K562 (cell line): ENCODE results near the gene PRSS21. TPM values are rescaled to one million over a fixed set of nuclear protein-coding genes. Genes with fewer than 3 reads are reported as not detected.

Source experiments
- CCAR2 ChIP-seq: fragments of 200-400 bp; formaldehyde crosslinking; IDR thresholded peaks from 2 replicates; pipeline ENCODE4 v1.6.1; 2017; ENCODE audit warnings: mild to moderate bottlenecking, low read depth, low read length
- EGR1 ChIP-seq: fragments of 450-650 bp; conservative IDR thresholded peaks from 2 replicates; pipeline ENCODE4 v1.6.1; 2017; ENCODE audit warnings: mild to moderate bottlenecking
- ESRRA ChIP-seq: fragments of 450-650 bp; IDR thresholded peaks from 2 replicates; pipeline ENCODE4 v1.6.1; 2014; ENCODE audit warnings: low read depth, mild to moderate bottlenecking, moderate library complexity, borderline replicate concordance
- FOXA3 ChIP-seq, 2 experiments: fragments of 450-650 bp in 1 of 2; sonication (generic) in 1 of 2; formaldehyde crosslinking; IDR thresholded peaks in 1 of 2; conservative IDR thresholded peaks in 1 of 2; 2 replicates each; pipeline versions ENCODE4 v1.4.0 to v1.8.0; 2020 to 2022; ENCODE audit warnings: mild to moderate bottlenecking in 2 of 2, missing genetic modification reagents in 1 of 2
- FUS ChIP-seq: fragments of 200-400 bp; formaldehyde crosslinking; optimal IDR thresholded peaks from 2 replicates; pipeline ENCODE3; 2017; ENCODE audit warnings: low read depth, low read length
- HEY1 ChIP-seq: fragments of 250-450 bp; sonication (Bioruptor Pico); IDR thresholded peaks from 2 replicates; pipeline ENCODE4 v1.5.0; 2020; ENCODE audit warnings: mild to moderate bottlenecking, moderate library complexity, borderline replicate concordance
- HNRNPL ChIP-seq: fragments of 200-400 bp; formaldehyde crosslinking; IDR thresholded peaks from 2 replicates; pipeline ENCODE4 v1.6.1; 2017; ENCODE audit warnings: low read depth, mild to moderate bottlenecking, low read length
- HOXB6 ChIP-seq: fragments of 250-450 bp; sonication (Bioruptor Pico); IDR thresholded peaks from 2 replicates; pipeline ENCODE4 v1.5.1; 2022; ENCODE audit warnings: mild to moderate bottlenecking, borderline replicate concordance
- MEF2A ChIP-seq: IDR thresholded peaks from 2 replicates; pipeline ENCODE4 v1.6.1; 2011; ENCODE audit warnings: low read depth, mild to moderate bottlenecking, low read length, moderate library complexity; ENCODE audit not compliant: control insufficient read depth
- MEIS2 ChIP-seq: fragments of 450-650 bp; IDR thresholded peaks from 2 replicates; pipeline ENCODE4 v1.6.1; 2014; ENCODE audit warnings: mild to moderate bottlenecking; ENCODE audit not compliant: partially characterized antibody
- MTA3 ChIP-seq: fragments of 450-650 bp; formaldehyde crosslinking; IDR thresholded peaks from 2 replicates; pipeline ENCODE4 v1.6.1; 2017; ENCODE audit warnings: mild to moderate bottlenecking, borderline replicate concordance
- MXI1 ChIP-seq: IDR thresholded peaks from 2 replicates; pipeline ENCODE4 v1.6.1; 2011; ENCODE audit warnings: low read depth, mild to moderate bottlenecking, improper control_type of control experiment, low read length
- PHTF2 ChIP-seq: fragments of 250-450 bp; sonication (Bioruptor Pico); IDR thresholded peaks from 2 replicates; pipeline ENCODE4 v1.5.0; 2021; ENCODE audit warnings: mild to moderate bottlenecking
- SMARCE1 ChIP-seq: fragments of 450-650 bp; IDR thresholded peaks from 2 replicates; pipeline ENCODE4 v1.7.1; 2016; ENCODE audit warnings: mild to moderate bottlenecking
- SRSF7 ChIP-seq: fragments of 200-400 bp; formaldehyde crosslinking; optimal IDR thresholded peaks from 2 replicates; pipeline ENCODE3; 2017; ENCODE audit warnings: mild to moderate bottlenecking, low read depth, low read length
- TBL1XR1 ChIP-seq, 2 experiments: IDR thresholded peaks; 2 replicates each; pipeline ENCODE4 v1.6.1; 2012; ENCODE audit warnings: improper control_type of control experiment in 2 of 2, low read length in 2 of 2, mild to moderate bottlenecking in 1 of 2
- TBP ChIP-seq: optimal IDR thresholded peaks from 2 replicates; pipeline ENCODE3; 2011; ENCODE audit warnings: low read depth, low read length, improper control_type of control experiment
- ZBTB1 ChIP-seq: sonication (generic); formaldehyde crosslinking; IDR thresholded peaks from 2 replicates; pipeline ENCODE4 v1.8.1; 2023; ENCODE audit warnings: missing genetic modification reagents, low read depth, mild to moderate bottlenecking, borderline replicate concordance
- ZC3H8 ChIP-seq: fragments of 450-650 bp; IDR thresholded peaks from 2 replicates; pipeline ENCODE4 v1.6.1; 2017
- ZNF217 ChIP-seq: sonication (generic); formaldehyde crosslinking; IDR thresholded peaks from 2 replicates; pipeline ENCODE4 v1.8.0; 2022; ENCODE audit warnings: mild to moderate bottlenecking, missing genetic modification reagents
- ZNF507 ChIP-seq: conservative IDR thresholded peaks from 2 replicates; pipeline ENCODE4 v1.6.1; 2017; ENCODE audit warnings: missing genetic modification characterization, missing compliant biosample characterization
- polyA plus RNA-seq, 8 experiments: library from polyadenylated mRNA; depleted of rRNA in 4 of 8; stranded (reverse) in 5 of 8; unstranded in 3 of 8; fragments of >200 nt; fragmentation: Nextera tagmentation in 2 of 8; fragmentation: Illumina TruSeq in 1 of 8; extraction: Ambion mirVana in 2 of 8; extraction: Trizol in 1 of 8; gene quantifications; 2 replicates each; pipeline versions ENCODE4 v1.2.1 to v1.2.3, GENCODE V29; 2011 to 2014; ENCODE audit warnings: inconsistent platforms in 1 of 8, missing spikeins in 1 of 8
- total RNA-seq, 7 experiments: library from RNA; depleted of rRNA in 6 of 7; stranded (reverse); fragments of >200 nt in 6 of 7; fragmentation: Illumina TruSeq in 2 of 7; extraction: Trizol in 2 of 7; gene quantifications; 2 replicates each; pipeline versions ENCODE4 v1.2.1 to v1.2.3, GENCODE V29; 2011 to 2021; ENCODE audit warnings: low replicate concordance in 1 of 7
- TF ChIP-seq, protein P1 (sequence below): fragments of 450-650 bp; IDR thresholded peaks from 2 replicates; pipeline ENCODE4 v1.6.1; 2016; ENCODE audit warnings: mild to moderate bottlenecking
- TF ChIP-seq, protein P2 (sequence below): fragments of 200-800 bp; sonication (Bioruptor generic); IDR thresholded peaks from 2 replicates; pipeline ENCODE4 v1.6.1; 2017; ENCODE audit warnings: missing genetic modification characterization, missing compliant biosample characterization
- TF ChIP-seq, protein P3 (sequence below): fragments of 450-650 bp; formaldehyde crosslinking; IDR thresholded peaks from 2 replicates; pipeline ENCODE4 v1.4.0; 2020; ENCODE audit warnings: mild to moderate bottlenecking, moderate library complexity

Gene PRSS21
- total and polyA plus RNA-seq, 9 of the 15 experiments (the other 6 are each of a cell fraction or from before 2014, with no cell fraction given): 12.1 to 121 (median 61.3) TPM

DNA sequence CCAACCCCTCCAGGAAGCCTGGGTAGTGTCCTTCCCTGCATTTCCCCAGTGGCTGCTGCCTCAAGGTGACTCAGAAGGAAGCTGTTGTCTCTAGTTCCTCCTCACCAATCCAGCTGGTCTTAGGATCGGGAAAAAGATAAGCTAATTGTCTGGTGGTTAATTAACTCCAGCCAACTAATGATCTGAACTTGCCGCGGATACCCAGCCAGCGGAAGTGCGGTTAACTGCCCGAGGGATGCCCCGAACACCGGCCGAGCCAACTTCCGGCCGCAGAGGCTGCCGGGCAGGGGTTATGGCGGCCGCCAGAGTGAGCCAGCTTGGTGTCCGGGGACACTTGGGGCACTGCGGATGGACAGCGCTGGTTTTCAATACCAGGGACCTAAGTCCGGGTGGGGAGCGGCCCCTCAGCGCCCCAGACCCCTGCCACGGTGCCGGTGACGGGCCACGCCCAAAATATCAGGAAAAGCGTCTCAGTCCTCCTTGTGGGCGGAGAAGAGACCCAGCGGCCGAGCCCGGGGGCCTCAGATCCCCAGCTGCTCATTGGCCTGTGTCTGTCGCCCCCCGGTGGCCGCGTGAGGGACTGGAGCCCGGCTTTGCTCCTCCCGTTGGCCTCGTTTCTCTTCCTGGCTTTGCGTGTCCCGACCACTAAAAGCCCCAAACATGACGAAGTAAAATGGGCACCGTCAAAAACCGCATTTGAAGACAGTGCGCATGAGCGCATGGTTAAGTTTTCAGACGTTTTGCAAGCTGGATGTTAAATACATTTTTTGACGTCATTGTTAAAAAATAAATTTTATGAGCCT lies 51.2 kb downstream of the PRSS21 start (continued):
- TF ChIP-seq, protein P1, sequence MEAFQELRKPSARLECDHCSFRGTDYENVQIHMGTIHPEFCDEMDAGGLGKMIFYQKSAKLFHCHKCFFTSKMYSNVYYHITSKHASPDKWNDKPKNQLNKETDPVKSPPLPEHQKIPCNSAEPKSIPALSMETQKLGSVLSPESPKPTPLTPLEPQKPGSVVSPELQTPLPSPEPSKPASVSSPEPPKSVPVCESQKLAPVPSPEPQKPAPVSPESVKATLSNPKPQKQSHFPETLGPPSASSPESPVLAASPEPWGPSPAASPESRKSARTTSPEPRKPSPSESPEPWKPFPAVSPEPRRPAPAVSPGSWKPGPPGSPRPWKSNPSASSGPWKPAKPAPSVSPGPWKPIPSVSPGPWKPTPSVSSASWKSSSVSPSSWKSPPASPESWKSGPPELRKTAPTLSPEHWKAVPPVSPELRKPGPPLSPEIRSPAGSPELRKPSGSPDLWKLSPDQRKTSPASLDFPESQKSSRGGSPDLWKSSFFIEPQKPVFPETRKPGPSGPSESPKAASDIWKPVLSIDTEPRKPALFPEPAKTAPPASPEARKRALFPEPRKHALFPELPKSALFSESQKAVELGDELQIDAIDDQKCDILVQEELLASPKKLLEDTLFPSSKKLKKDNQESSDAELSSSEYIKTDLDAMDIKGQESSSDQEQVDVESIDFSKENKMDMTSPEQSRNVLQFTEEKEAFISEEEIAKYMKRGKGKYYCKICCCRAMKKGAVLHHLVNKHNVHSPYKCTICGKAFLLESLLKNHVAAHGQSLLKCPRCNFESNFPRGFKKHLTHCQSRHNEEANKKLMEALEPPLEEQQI: no peak; the same call in 1 of the 2 replicates
- TF ChIP-seq ZBTB1: peak; percentile 75; the same call in 1 of the 2 replicates
- TF ChIP-seq PHTF2 (CRISPR knock-in tag): no peak
- TF ChIP-seq MTA3: no peak; the same call in 1 of the 2 replicates
- 0 out of 4 replicates have a peak, but pooled peaks of 1 of the 2 experiments have one; percentile 61 for TF ChIP-seq FOXA3 (CRISPR knock-in tag; conservative IDR thresholded peaks at IDR 0.05 in 1 of 2, IDR thresholded peaks at IDR 0.05 in 1 of 2)
- no peak for TF ChIP-seq ZC3H8
- peak; percentile 89 for TF ChIP-seq ESRRA
- no peak for TF ChIP-seq MEIS2
- no peak for TF ChIP-seq HOXB6 (CRISPR knock-in tag)
- TF ChIP-seq HNRNPL: no peak
- TF ChIP-seq HEY1: no peak
- TF ChIP-seq, protein P2, sequence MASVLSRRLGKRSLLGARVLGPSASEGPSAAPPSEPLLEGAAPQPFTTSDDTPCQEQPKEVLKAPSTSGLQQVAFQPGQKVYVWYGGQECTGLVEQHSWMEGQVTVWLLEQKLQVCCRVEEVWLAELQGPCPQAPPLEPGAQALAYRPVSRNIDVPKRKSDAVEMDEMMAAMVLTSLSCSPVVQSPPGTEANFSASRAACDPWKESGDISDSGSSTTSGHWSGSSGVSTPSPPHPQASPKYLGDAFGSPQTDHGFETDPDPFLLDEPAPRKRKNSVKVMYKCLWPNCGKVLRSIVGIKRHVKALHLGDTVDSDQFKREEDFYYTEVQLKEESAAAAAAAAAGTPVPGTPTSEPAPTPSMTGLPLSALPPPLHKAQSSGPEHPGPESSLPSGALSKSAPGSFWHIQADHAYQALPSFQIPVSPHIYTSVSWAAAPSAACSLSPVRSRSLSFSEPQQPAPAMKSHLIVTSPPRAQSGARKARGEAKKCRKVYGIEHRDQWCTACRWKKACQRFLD (CRISPR knock-in tag): peak; percentile 98
- peak in 1 of 2 experiments; percentile 8; a peak in 1 of 4 replicates for TF ChIP-seq TBL1XR1 (IDR thresholded peaks at IDR 0.05; ENCODE audit: low read length in 2 of 2)
- TF ChIP-seq MEF2A: no peak
- TF ChIP-seq TBP: peak; percentile 74
- TF ChIP-seq EGR1: peak; percentile 71
- TF ChIP-seq MXI1: no peak
- no peak for TF ChIP-seq FUS
- no peak for TF ChIP-seq CCAR2
- TF ChIP-seq ZNF217 (CRISPR knock-in tag): no peak
- TF ChIP-seq SMARCE1: peak; percentile 30; the same call in 1 of the 2 replicates
- no peak for TF ChIP-seq SRSF7
- TF ChIP-seq, protein P3, sequence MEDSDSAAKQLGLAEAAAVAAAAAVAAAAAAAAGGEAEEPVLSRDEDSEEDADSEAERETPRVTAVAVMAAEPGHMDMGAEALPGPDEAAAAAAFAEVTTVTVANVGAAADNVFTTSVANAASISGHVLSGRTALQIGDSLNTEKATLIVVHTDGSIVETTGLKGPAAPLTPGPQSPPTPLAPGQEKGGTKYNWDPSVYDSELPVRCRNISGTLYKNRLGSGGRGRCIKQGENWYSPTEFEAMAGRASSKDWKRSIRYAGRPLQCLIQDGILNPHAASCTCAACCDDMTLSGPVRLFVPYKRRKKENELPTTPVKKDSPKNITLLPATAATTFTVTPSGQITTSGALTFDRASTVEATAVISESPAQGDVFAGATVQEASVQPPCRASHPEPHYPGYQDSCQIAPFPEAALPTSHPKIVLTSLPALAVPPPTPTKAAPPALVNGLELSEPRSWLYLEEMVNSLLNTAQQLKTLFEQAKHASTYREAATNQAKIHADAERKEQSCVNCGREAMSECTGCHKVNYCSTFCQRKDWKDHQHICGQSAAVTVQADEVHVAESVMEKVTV (CRISPR knock-in tag): peak; percentile 97
- no peak for TF ChIP-seq ZNF507 (tag)
